Activated effector memory CD4-positive, alpha-beta T cell treated with anti-CD3 and anti-CD28 coated beads, Interleukin-2, amount 50 U/mL, for 16 hours (primary cell): ENCODE measurements around the gene RNASE7.

Experiments used
- DNase-seq: peaks from one replicate; pipeline ENCODE4 v3.0.0-alpha.2; 2020

RNASE7 gene

GRCh38 chr14:21069388-21070082 lies 27.4 kb downstream of the RNASE7 start:
- DNase-seq = peak; percentile 71

- DNase-seq = peak; percentile 72
Observed at GRCh38 chr14:21070083-21070609, 28.0 kb downstream of the RNASE7 start, which contains the start of gene ARHGEF40. Gene ARHGEF40 (plus strand): TSS chr14:21070304. CDS start chr14:21070397, 93 bp downstream.

GRCh38 chr14:21070610-21071224 lies 28.6 kb downstream of the RNASE7 start:
- DNase-seq = peak; percentile 69

GRCh38 chr14:21071225-21072030 lies 29.3 kb downstream of the RNASE7 start:
- DNase-seq = peak; percentile 78

- DNase-seq = no peak
Observed at GRCh38 chr14:21072031-21072473, 29.9 kb downstream of the RNASE7 start.

- no peak for DNase-seq
Observed at GRCh38 chr14:21072781-21073339, 30.7 kb downstream of the RNASE7 start.

GRCh38 chr14:21073921-21074320 lies 31.8 kb downstream of the RNASE7 start:
- no peak for DNase-seq

- DNase-seq = no peak
Observed at GRCh38 chr14:21074398-21075272, 32.5 kb downstream of the RNASE7 start.

GRCh38 chr14:21075719-21076437 lies 33.7 kb downstream of the RNASE7 start:
- no peak for DNase-seq

GRCh38 chr14:21077672-21078071 lies 35.5 kb downstream of the RNASE7 start:
- DNase-seq = no peak

GRCh38 chr14:21078287-21078686 lies 36.1 kb downstream of the RNASE7 start:
- no peak for DNase-seq

GRCh38 chr14:21078726-21079125 lies 36.6 kb downstream of the RNASE7 start:
- no peak for DNase-seq

GRCh38 chr14:21081521-21082142 lies 39.5 kb downstream of the RNASE7 start:
- DNase-seq = no peak

GRCh38 chr14:21083565-21084325 lies 41.6 kb downstream of the RNASE7 start:
- DNase-seq = no peak

- no peak for DNase-seq
Observed at GRCh38 chr14:21084396-21084795, 42.2 kb downstream of the RNASE7 start.

- no peak for DNase-seq
Observed at GRCh38 chr14:21084998-21085853, 43.1 kb downstream of the RNASE7 start.

- DNase-seq = no peak
Observed at GRCh38 chr14:21086908-21087293, 44.7 kb downstream of the RNASE7 start.

GRCh38 chr14:21087294-21088091 lies 45.3 kb downstream of the RNASE7 start:
- peak; percentile 85 for DNase-seq
